ENCODE measurements around the gene SGMS2. TPM values are rescaled to one million over a fixed set of nuclear protein-coding genes. Genes with fewer than 3 reads are reported as not detected.

SGMS2 gene
- total and polyA plus RNA-seq, 2 of the 4 experiments (the other 2 are of a cell fraction): 13.4 to 37.5 TPM

GRCh38 chr4:107845681-107846080, 20.9 kb downstream of the SGMS2 start:
- H3K79me1 ChIP-seq (ENCODE audit: low read depth in 1 of 2, low read length in 2 of 2): peaks cover 0 to 7% of the 10 kb centered on the region in 2 experiments; a peak in 1 of 4 replicates
- no peaks in the 10 kb centered on the region; the same call in 1 of the 2 replicates for H4K20me1 ChIP-seq (ENCODE audit: insufficient read depth, low read length)
- no CpG with 5 or more reads among the region's 3 CpGs for WGBS, 2 experiments (ENCODE audit: extremely low coverage in 2 of 2, insufficient read length in 1 of 2)
- H4K5ac ChIP-seq (ENCODE audit: low read depth, low read length): no peak overlapping the region
- TF ChIP-seq MXI1 (IDR thresholded peaks at IDR 0.05; ENCODE audit: borderline replicate concordance, low read depth, low read length) (no peak), MAFK (IDR thresholded peaks at IDR 0.05; ENCODE audit: low read depth, low read length) (no peak), BHLHE40 (IDR thresholded peaks at IDR 0.05; ENCODE audit: low read depth, low read length) (no peak), NFE2L2 (IDR thresholded peaks at IDR 0.05; ENCODE audit: low read depth, low read length) (no peak), MAZ (IDR thresholded peaks at IDR 0.05; ENCODE audit: borderline replicate concordance, low read depth, low read length) (no peak), CHD1 (IDR thresholded peaks at IDR 0.05; ENCODE audit: low read depth, low read length) (no peak), POLR2A (IDR thresholded peaks at IDR 0.05; ENCODE audit: low read depth, low read length) (no peak)
- TF ChIP-seq, protein P1, sequence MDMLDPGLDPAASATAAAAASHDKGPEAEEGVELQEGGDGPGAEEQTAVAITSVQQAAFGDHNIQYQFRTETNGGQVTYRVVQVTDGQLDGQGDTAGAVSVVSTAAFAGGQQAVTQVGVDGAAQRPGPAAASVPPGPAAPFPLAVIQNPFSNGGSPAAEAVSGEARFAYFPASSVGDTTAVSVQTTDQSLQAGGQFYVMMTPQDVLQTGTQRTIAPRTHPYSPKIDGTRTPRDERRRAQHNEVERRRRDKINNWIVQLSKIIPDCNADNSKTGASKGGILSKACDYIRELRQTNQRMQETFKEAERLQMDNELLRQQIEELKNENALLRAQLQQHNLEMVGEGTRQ (IDR thresholded peaks at IDR 0.05; ENCODE audit: low read depth, low read length): no peak
- intact Hi-C loops (cut with micrococcal nuclease) (no loop called here), dilution Hi-C loops (cut with HindIII; ENCODE audit: low sequenced_read_pairs, unreplicated experiment) (no loop called here), in situ Hi-C loops (cut with MboI; ENCODE audit: low sequenced_read_pairs) (no loop called here)
- no peaks in the 10 kb centered on the region for H3K9me1 ChIP-seq (ENCODE audit: insufficient read depth, low read length)
- H2AK5ac ChIP-seq (ENCODE audit: low read depth, low read length): no peak overlapping the region
- H3K14ac ChIP-seq (replicated peaks; ENCODE audit: low read depth, low read length): no peak overlapping the region
- H2AFZ ChIP-seq (replicated peaks; ENCODE audit: low read length, poor library complexity): no peak overlapping the region
- BruUV-seq (replicated peaks): no TSS peak
- H3K56ac ChIP-seq (ENCODE audit: extremely low read depth, insufficient read depth, low read length): no peak overlapping the region
- ATAC-seq (ENCODE audit: low read depth): no peak
- no peak overlapping the region for H4K8ac ChIP-seq (ENCODE audit: low read depth in 2 of 2, low read length in 2 of 2)
- no peaks in the 10 kb centered on the region for H3K4me1 ChIP-seq (ENCODE audit: control insufficient read depth, insufficient read depth, low read length)
- no peak overlapping the region for H3K4me2 ChIP-seq (ENCODE audit: low read depth, low read length)
- H3K4ac ChIP-seq (ENCODE audit: low read depth, low read length): no peak overlapping the region
- no peak overlapping the region for H2BK15ac ChIP-seq (ENCODE audit: low read depth, low read length)
- H2BK120ac ChIP-seq (ENCODE audit: low read depth, low read length): no peak overlapping the region
- no peak for DNase-seq
- H3K23ac ChIP-seq (ENCODE audit: low read depth, low read length): no peak overlapping the region
- H4K91ac ChIP-seq (ENCODE audit: insufficient read depth, low read depth, low read length): no peak overlapping the region
- H3K27ac ChIP-seq (ENCODE audit: insufficient read depth, low read length): no peak overlapping the region
- ChIA-PET POLR2A (ENCODE audit: unreplicated experiment) (no interaction called here), CTCF (no interaction called here)
- H3K18ac ChIP-seq (ENCODE audit: low read depth, low read length): no peak overlapping the region
- no peak overlapping the region for H3K9ac ChIP-seq (ENCODE audit: low read depth, low read length)
- H3K4me3 ChIP-seq (ENCODE audit: insufficient read depth, low read depth, low read length): no peak overlapping the region
- H2BK5ac ChIP-seq (ENCODE audit: low read depth, low read length, poor library complexity, severe bottlenecking): no peak overlapping the region
- H2AK9ac ChIP-seq (replicated peaks; ENCODE audit: low read depth, low read length, poor library complexity): no peak overlapping the region
- H3K9me3 ChIP-seq (ENCODE audit: control insufficient read depth, insufficient read depth, low read length): no peaks in the 10 kb centered on the region
- no peak overlapping the region for H2BK20ac ChIP-seq (ENCODE audit: low read depth, low read length)
- H3K27me3 ChIP-seq (ENCODE audit: control insufficient read depth, insufficient read depth, low read length): no peaks in the 10 kb centered on the region
- no peaks in the 10 kb centered on the region for H3K36me3 ChIP-seq (ENCODE audit: control insufficient read depth, insufficient read depth, low read length)
